HG03575 (cell line): Measurements from ENCODE around the gene FAT1.

Experiments used
- ATAC-seq: cut with Tn5 transposase; IDR thresholded peaks from one replicate; pipeline ENCODE4 v1.9.1; 2021; ENCODE audit not compliant: unreplicated experiment, insufficient number of reproducible peaks, low FRiP score; ENCODE audit errors: extremely low read depth

The FAT1 gene

DNA sequence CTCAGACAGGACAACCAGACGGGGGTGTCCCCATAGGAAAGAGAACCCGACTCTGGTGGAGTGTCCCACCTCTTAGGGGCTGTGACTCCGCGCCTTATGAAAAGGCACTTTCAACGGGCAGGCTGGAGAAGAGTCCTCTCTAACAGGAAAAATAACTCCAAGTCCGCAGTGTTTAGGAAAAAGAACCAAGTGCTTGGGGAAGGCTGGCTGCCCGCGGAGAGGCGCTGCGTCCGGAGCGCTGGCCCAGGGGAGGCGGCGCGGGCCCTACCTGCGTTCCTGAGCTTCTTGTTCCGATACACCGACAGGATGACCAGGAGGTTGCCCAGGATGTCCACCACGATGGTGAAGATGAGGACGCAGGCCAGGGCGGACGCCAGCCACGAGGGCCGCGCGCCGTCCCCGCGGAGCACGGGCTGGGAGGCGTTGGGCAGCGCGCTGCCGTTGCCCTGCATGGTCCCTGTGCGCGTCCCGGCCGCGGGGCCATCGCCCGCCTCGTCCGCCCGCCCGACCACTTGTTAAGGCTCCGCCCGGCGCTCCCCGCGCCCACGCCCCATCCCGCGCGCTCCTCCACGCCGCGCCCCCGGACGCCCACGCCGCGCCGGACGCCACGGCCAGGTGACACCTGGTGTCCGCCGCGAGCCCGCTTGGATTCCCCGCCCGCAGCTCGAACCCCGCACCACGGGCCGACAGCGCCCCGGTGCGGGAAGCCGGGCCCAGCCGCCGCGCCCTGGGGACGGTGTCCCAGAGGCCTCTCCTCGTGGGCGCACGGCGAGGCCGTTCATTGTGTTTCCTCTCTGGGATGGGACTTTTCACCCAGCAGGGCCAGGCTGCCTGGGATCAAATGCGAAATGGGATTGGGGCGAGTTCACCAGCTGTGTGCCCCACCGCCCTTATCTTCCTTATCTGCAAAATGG lies 168.5 kb downstream of the FAT1 start, which contains the start of gene MTNR1A:
Gene MTNR1A, minus strand, starts transcription at position 654 of the 914 bp plus-strand sequence. Its CDS starts 202 bp downstream, at position 452.
- ATAC-seq = no peak

GRCh38 chr4:186554539-186554913 lies 169.1 kb downstream of the FAT1 start:
- no peak for ATAC-seq

DNA sequence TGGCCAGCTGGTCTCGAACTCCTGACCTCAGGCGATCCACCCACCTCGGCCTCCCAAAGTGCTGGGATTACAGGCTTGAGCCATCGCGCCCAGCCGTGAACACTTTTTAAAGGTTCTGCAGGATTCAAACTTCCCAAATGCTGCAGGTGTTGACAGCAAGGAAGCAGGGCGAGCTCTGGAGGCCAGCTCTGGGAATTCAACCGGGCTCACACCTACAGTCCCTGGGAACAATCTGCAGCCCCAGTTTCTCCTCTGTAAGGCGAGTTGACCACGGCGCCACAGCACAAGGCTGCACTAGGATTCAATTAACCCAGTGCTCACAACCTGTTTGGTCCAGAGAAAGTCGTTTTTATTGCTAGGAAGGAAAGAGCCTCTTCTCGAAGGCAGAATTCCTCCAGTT lies 169.9 kb downstream of the FAT1 start:
- ATAC-seq = no peak

DNA sequence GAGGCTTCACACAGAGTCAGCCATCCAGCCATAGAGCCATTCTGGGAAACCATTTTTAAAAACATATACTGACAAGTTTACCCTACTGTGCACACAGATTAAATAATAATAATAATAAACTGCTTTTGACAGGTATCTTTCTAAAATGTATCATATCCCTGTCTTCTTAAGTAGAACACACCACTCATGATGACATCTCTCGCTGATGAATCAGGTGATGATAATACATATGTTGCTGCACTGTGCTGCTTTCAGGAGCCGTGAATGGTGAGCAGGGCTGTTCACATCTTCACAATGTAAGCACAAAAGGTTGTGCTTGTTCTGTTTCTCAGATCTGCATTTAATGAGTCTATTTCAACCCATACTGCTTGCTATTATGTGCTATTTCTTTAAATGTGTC lies 171.8 kb downstream of the FAT1 start:
- no peak for ATAC-seq

DNA sequence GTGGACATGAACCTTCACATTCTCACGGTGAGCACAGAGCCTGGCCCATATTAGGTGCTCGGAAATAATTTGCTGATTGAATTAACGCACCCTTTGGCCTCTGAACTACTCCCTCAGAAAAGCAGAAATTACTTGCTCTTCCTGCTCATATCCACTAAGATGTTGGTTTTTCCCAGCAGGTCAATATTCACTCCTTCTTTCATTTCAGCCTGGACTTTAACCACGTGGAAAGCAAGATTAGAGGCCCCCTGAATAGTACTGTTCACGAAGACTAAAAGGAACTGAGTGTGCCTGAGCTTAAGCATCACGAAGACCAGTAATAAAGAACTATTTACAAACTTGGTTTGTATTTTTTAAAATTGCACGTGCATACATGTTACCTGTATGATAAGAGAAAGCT lies 178.2 kb downstream of the FAT1 start:
- ATAC-seq = no peak

DNA sequence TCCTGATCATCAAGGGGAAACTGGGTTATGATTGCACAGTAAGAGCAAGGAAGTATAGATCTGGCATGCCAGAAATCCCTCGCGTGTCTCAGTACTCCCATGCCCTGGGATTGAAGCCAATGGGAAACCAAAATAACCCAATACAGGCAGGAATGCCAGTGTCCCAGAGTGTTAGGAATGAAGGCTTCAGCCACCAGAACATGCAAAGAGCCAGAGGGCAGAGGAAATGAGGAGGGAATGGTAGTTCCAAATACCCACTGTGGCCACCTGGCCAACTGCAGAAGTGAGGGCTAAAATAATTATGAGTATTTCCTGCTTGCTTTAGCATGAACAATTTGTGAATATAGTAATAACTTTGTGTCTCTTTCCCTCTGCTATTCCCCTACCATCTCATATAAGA lies 180.4 kb downstream of the FAT1 start:
- ATAC-seq = no peak

- no peak for ATAC-seq
Observed at GRCh38 chr4:186541801-186542200, 181.9 kb downstream of the FAT1 start.

- no peak for ATAC-seq
Observed at GRCh38 chr4:186537843-186538521, 185.7 kb downstream of the FAT1 start.
